HepG2 (cell line): ENCODE data around the gene PTGDS. TPM values are rescaled to one million over a fixed set of nuclear protein-coding genes. Genes with fewer than 3 reads are reported as not detected.

Experiments used
- HNF4G ChIP-seq, 2 experiments: sonication (generic) in 1 of 2; formaldehyde crosslinking in 1 of 2; IDR thresholded peaks; 2 replicates each; pipeline versions ENCODE4 v1.4.0 to v1.6.1; 2011 to 2020; ENCODE audit warnings: borderline replicate concordance in 2 of 2, low read depth in 2 of 2, mild to moderate bottlenecking in 2 of 2, low read length in 1 of 2, missing genetic modification reagents in 1 of 2, moderate library complexity in 1 of 2
- MED8 ChIP-seq: sonication (generic); formaldehyde crosslinking; IDR thresholded peaks from 2 replicates; pipeline ENCODE4 v1.8.1; 2023; ENCODE audit warnings: mild to moderate bottlenecking, missing genetic modification reagents; ENCODE audit not compliant: insufficient replicate concordance
- MIER3 ChIP-seq: IDR thresholded peaks from 2 replicates; pipeline ENCODE4 v1.6.1; 2016; ENCODE audit warnings: missing compliant biosample characterization, borderline replicate concordance
- MXI1 ChIP-seq: IDR thresholded peaks from 3 replicates; pipeline ENCODE4 v1.6.1; 2012; ENCODE audit warnings: low read depth, low read length, inconsistent platforms, borderline replicate concordance
- NR2F6 ChIP-seq, 2 experiments: IDR thresholded peaks; 2 replicates each; pipeline ENCODE4 v1.6.1; 2016; ENCODE audit warnings: antibody characterized with exemption in 1 of 2, mild to moderate bottlenecking in 1 of 2
- PCBP2 ChIP-seq: fragments of 200-400 bp; formaldehyde crosslinking; optimal IDR thresholded peaks from 2 replicates; pipeline ENCODE3; 2018; ENCODE audit warnings: low read length, low read depth; ENCODE audit not compliant: poor library complexity, severe bottlenecking
- RBM22 ChIP-seq: fragments of 200-400 bp; formaldehyde crosslinking; optimal IDR thresholded peaks from 2 replicates; pipeline ENCODE3; 2017; ENCODE audit warnings: mild to moderate bottlenecking, low read length, moderate library complexity
- REL ChIP-seq: sonication (generic); formaldehyde crosslinking; conservative IDR thresholded peaks from 2 replicates; pipeline ENCODE4 v1.8.0; 2022; ENCODE audit warnings: mild to moderate bottlenecking, missing genetic modification reagents, moderate library complexity
- SNRNP70 ChIP-seq: fragments of 200-400 bp; formaldehyde crosslinking; IDR thresholded peaks from 2 replicates; pipeline ENCODE4 v1.6.1; 2017; ENCODE audit warnings: mild to moderate bottlenecking, low read depth, low read length, moderate library complexity
- SOX13 ChIP-seq, 3 experiments: fragments of 450-650 bp in 1 of 3; sonication (generic) in 1 of 3; formaldehyde crosslinking in 1 of 3; IDR thresholded peaks in 2 of 3; conservative IDR thresholded peaks in 1 of 3; 2 replicates each; pipeline versions ENCODE4 v1.5.0 to v1.6.1; 2016 to 2020; ENCODE audit warnings: antibody characterized with exemption in 1 of 3, mild to moderate bottlenecking in 1 of 3, missing compliant biosample characterization in 1 of 3, missing genetic modification reagents in 1 of 3, moderate library complexity in 1 of 3
- SP1 ChIP-seq, 2 experiments: fragments of 450-650 bp in 1 of 2; sonication (generic) in 1 of 2; formaldehyde crosslinking in 1 of 2; IDR thresholded peaks; 2 replicates each; pipeline versions ENCODE4 v1.4.0 to v1.6.1; 2016 to 2020; ENCODE audit warnings: missing genetic modification reagents in 1 of 2
- TAF1 ChIP-seq: sonication (generic); formaldehyde crosslinking; IDR thresholded peaks from 2 replicates; pipeline ENCODE4 v1.4.0; 2020; ENCODE audit warnings: missing genetic modification reagents
- ZNF431 ChIP-seq: sonication (generic); formaldehyde crosslinking; IDR thresholded peaks from 2 replicates; pipeline ENCODE4 v1.9.0; 2022; ENCODE audit warnings: missing genetic modification reagents, low read depth, mild to moderate bottlenecking, borderline replicate concordance
- ZNF460 ChIP-seq: sonication (generic); formaldehyde crosslinking; IDR thresholded peaks from 2 replicates; pipeline ENCODE4 v1.5.1; 2020; ENCODE audit warnings: missing genetic modification reagents, mild to moderate bottlenecking, borderline replicate concordance
- ZNF468 ChIP-seq: sonication (generic); formaldehyde crosslinking; IDR thresholded peaks from 2 replicates; pipeline ENCODE4 v1.8.0; 2022; ENCODE audit warnings: mild to moderate bottlenecking, moderate library complexity, missing genetic modification reagents
- ZNF562 ChIP-seq: sonication (generic); formaldehyde crosslinking; IDR thresholded peaks from 2 replicates; pipeline ENCODE4 v1.8.0; 2022; ENCODE audit warnings: missing genetic modification reagents, borderline replicate concordance
- ZNF782 ChIP-seq: sonication (generic); formaldehyde crosslinking; IDR thresholded peaks from 2 replicates; pipeline ENCODE4 v1.4.0; 2020; ENCODE audit warnings: missing genetic modification reagents, mild to moderate bottlenecking, borderline replicate concordance
- polyA plus RNA-seq, 8 experiments: library from polyadenylated mRNA; depleted of rRNA in 3 of 8; stranded (reverse) in 7 of 8; unstranded in 1 of 8; fragments of >200 nt; fragmentation: Illumina TruSeq in 4 of 8; extraction: Trizol in 4 of 8; gene quantifications; 2 replicates each; pipeline versions ENCODE4 v1.2.1 to v1.2.3, GENCODE V29; 2011 to 2016; ENCODE audit warnings: low read depth in 4 of 8, missing spikeins in 1 of 8, mixed read lengths in 1 of 8; ENCODE audit not compliant: insufficient read depth in 1 of 8
- total RNA-seq, 5 experiments: library from RNA; depleted of rRNA; stranded (reverse); fragments of >200 nt; fragmentation: Illumina TruSeq; extraction: Trizol; gene quantifications; 2 replicates each; pipeline ENCODE4 v1.2.3, GENCODE V29; 2016; ENCODE audit warnings: low read depth in 1 of 5
- TF ChIP-seq, protein P1 (sequence below): sonication (generic); formaldehyde crosslinking; IDR thresholded peaks from 2 replicates; pipeline ENCODE4 v1.8.0; 2022; ENCODE audit warnings: mild to moderate bottlenecking, missing genetic modification reagents
- TF ChIP-seq, protein P2 (sequence below): sonication (generic); formaldehyde crosslinking; IDR thresholded peaks from 2 replicates; pipeline ENCODE4; 2020; ENCODE audit warnings: missing genetic modification reagents, mild to moderate bottlenecking, borderline replicate concordance
- TF ChIP-seq, protein P3 (sequence below): sonication (generic); formaldehyde crosslinking; IDR thresholded peaks from 2 replicates; pipeline ENCODE4 v1.5.1; 2020; ENCODE audit warnings: missing genetic modification reagents, mild to moderate bottlenecking, borderline replicate concordance

Gene PTGDS
- total and polyA plus RNA-seq, 2 of the 13 experiments (the other 11 are each of a cell fraction or from before 2014, with no cell fraction given): 0.33 to 0.50 TPM

DNA sequence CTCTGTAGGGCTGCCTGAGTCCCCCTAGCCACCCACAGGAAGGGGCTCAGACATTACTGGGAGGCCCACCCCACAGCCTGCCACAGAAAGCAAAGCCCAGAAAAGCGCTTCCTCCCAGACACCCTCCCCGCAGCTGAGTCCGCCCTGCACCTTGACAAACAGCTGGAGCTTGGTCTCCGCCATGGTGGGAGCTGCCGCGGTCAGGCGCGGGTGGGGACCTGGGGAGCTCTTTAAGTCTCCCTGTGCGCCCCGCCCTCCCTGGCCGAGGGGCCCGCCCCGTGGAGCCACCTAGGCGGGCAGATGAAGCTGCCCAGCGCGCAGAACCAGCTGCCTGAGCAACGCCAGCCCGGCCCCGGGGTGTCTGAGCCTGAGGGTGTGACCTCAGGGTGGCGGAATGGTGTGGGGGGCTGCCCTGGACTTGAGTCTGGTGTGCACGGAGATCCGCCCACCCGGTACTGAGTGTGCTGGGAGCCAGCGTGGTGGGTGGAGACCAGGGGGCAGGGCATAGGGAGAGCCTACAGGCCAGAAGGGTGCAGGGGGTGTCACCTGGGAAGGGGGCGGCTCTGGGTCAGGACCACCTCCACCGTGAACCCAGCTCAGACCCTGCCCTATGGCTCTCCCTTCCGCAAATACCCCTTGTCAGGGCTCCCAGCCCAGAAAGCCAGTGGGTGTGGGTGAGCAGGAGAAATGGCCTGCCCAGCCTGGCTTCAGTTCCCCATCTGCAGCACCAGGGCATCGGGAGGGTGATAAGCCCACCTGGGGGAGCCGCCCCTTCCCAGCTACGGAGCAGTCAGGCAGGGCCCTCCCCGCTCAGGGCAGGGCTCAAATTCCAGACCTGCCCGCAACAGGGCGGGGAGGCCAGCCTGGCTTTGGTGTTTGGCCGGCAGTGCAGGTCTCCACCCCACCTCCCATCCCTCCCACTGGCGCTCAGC, 19.3 kb downstream of the PTGDS start, which contains the start of gene CLIC3 (continued):
- TF ChIP-seq, protein P1, sequence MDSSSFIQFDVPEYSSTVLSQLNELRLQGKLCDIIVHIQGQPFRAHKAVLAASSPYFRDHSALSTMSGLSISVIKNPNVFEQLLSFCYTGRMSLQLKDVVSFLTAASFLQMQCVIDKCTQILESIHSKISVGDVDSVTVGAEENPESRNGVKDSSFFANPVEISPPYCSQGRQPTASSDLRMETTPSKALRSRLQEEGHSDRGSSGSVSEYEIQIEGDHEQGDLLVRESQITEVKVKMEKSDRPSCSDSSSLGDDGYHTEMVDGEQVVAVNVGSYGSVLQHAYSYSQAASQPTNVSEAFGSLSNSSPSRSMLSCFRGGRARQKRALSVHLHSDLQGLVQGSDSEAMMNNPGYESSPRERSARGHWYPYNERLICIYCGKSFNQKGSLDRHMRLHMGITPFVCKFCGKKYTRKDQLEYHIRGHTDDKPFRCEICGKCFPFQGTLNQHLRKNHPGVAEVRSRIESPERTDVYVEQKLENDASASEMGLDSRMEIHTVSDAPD (CRISPR knock-in tag): no peak
- TF ChIP-seq SNRNP70 (no peak), SOX13 (IDR thresholded peaks at IDR 0.05) (no peak), SOX13 (CRISPR knock-in tag; conservative IDR thresholded peaks at IDR 0.05 in 1 of 2, IDR thresholded peaks at IDR 0.05 in 1 of 2) (no peak), SP1 (IDR thresholded peaks at IDR 0.05) (no peak), SP1 (CRISPR knock-in tag; IDR thresholded peaks at IDR 0.05) (0 out of 2 replicates have a peak, but pooled peaks have one; percentile 8), MIER3 (CRISPR knock-in tag) (no peak), ZNF782 (no peak), ZNF468 (CRISPR knock-in tag) (no peak), ZNF562 (no peak), TAF1 (CRISPR knock-in tag) (no peak), MXI1 (no peak), RBM22 (no peak), ZNF460 (CRISPR knock-in tag) (no peak), ZNF431 (CRISPR knock-in tag) (no peak), MED8 (CRISPR knock-in tag) (no peak), PCBP2 (no peak), NR2F6 (IDR thresholded peaks at IDR 0.05) (no peak; the same call in 1 of the 2 replicates), NR2F6 (CRISPR knock-in tag; IDR thresholded peaks at IDR 0.05) (0 out of 2 replicates have a peak, but pooled peaks have one; percentile 39), HNF4G (IDR thresholded peaks at IDR 0.05; ENCODE audit: borderline replicate concordance, low read depth, low read length) (peak; percentile 40; the same call in 1 of the 2 replicates), HNF4G (CRISPR knock-in tag; IDR thresholded peaks at IDR 0.05; ENCODE audit: borderline replicate concordance, low read depth) (no peak), REL (CRISPR knock-in tag) (no peak)
- TF ChIP-seq, protein P2, sequence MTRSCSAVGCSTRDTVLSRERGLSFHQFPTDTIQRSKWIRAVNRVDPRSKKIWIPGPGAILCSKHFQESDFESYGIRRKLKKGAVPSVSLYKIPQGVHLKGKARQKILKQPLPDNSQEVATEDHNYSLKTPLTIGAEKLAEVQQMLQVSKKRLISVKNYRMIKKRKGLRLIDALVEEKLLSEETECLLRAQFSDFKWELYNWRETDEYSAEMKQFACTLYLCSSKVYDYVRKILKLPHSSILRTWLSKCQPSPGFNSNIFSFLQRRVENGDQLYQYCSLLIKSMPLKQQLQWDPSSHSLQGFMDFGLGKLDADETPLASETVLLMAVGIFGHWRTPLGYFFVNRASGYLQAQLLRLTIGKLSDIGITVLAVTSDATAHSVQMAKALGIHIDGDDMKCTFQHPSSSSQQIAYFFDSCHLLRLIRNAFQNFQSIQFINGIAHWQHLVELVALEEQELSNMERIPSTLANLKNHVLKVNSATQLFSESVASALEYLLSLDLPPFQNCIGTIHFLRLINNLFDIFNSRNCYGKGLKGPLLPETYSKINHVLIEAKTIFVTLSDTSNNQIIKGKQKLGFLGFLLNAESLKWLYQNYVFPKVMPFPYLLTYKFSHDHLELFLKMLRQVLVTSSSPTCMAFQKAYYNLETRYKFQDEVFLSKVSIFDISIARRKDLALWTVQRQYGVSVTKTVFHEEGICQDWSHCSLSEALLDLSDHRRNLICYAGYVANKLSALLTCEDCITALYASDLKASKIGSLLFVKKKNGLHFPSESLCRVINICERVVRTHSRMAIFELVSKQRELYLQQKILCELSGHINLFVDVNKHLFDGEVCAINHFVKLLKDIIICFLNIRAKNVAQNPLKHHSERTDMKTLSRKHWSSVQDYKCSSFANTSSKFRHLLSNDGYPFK (CRISPR knock-in tag): peak; percentile 92
- TF ChIP-seq, protein P3, sequence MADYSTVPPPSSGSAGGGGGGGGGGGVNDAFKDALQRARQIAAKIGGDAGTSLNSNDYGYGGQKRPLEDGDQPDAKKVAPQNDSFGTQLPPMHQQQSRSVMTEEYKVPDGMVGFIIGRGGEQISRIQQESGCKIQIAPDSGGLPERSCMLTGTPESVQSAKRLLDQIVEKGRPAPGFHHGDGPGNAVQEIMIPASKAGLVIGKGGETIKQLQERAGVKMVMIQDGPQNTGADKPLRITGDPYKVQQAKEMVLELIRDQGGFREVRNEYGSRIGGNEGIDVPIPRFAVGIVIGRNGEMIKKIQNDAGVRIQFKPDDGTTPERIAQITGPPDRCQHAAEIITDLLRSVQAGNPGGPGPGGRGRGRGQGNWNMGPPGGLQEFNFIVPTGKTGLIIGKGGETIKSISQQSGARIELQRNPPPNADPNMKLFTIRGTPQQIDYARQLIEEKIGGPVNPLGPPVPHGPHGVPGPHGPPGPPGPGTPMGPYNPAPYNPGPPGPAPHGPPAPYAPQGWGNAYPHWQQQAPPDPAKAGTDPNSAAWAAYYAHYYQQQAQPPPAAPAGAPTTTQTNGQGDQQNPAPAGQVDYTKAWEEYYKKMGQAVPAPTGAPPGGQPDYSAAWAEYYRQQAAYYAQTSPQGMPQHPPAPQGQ (CRISPR knock-in tag): no peak
